22Rv1 (cell line): ENCODE measurements around the gene SAA4.
"Not testable (repeated sequence)": the region's sequence is repeated elsewhere in the genome, so short reads cannot be mapped to it uniquely, and the experiment has no call there.

Source experiments
- H3K27ac ChIP-seq: fragments of 450-650 bp; 2 replicates; pipeline ENCODE4 v1.5.1; 2017
- ZFX ChIP-seq: fragments of 450-650 bp; IDR thresholded peaks from 2 replicates; pipeline ENCODE4 v1.6.1; 2017; ENCODE audit warnings: antibody characterized with exemption, borderline replicate concordance
- TF ChIP-seq, protein P1 (sequence below): fragments of 450-650 bp; IDR thresholded peaks from 2 replicates; pipeline ENCODE4 v1.5.1; 2017; ENCODE audit warnings: mild to moderate bottlenecking

The SAA4 gene

DNA sequence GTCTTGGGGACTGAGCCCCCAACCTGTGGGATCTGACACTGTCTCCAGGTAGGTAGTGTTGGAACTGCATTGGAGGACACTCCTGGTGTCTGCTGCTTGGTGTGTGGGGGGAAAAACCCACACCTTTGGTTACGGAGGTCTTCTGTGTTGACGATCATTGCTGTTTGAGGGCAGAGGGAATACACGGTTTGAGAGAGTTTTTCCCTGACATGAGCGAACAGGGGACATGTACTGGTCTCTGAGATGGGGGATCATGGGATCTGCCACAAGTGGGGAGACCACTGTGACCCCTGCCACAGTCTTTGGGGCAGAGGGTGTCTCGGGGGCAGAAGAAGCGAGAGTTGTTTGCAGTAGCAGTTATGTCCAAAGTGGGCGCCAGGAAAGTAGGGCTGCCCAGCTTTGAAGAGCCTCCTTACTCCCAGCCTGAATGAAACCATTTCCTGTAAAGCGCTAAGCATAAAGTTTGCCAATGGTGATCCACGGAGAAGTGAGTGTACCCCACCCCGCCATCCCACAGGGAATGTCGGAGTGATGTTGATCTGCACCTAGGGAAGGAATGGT is 17.3 kb upstream of the SAA4 start:
- TF ChIP-seq ZFX: no peak
- TF ChIP-seq, protein P1, sequence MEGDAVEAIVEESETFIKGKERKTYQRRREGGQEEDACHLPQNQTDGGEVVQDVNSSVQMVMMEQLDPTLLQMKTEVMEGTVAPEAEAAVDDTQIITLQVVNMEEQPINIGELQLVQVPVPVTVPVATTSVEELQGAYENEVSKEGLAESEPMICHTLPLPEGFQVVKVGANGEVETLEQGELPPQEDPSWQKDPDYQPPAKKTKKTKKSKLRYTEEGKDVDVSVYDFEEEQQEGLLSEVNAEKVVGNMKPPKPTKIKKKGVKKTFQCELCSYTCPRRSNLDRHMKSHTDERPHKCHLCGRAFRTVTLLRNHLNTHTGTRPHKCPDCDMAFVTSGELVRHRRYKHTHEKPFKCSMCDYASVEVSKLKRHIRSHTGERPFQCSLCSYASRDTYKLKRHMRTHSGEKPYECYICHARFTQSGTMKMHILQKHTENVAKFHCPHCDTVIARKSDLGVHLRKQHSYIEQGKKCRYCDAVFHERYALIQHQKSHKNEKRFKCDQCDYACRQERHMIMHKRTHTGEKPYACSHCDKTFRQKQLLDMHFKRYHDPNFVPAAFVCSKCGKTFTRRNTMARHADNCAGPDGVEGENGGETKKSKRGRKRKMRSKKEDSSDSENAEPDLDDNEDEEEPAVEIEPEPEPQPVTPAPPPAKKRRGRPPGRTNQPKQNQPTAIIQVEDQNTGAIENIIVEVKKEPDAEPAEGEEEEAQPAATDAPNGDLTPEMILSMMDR: no peak
- H3K27ac ChIP-seq: no peak overlapping the region

DNA sequence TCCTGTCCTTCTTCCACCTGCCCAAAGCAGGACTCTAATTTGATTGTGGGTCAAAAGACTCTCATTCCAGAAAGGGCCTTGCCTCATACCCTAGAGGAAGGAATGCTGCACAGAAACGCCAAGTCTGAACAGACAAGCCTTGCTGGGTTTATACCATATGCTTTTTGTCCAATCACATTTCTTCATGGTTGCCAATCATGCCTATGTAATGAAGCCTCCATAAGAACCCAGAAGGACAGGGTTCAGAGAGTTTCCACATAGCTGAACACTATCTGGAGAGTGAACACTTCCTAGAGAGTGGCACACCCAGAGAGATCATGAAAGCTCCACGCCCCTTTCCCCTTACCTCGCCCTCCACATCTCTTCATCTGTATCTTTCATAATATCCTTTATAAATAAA is 16.6 kb upstream of the SAA4 start:
- H3K27ac ChIP-seq: no peak overlapping the region
- TF ChIP-seq, protein P1: no peak
- no peak for TF ChIP-seq ZFX

DNA sequence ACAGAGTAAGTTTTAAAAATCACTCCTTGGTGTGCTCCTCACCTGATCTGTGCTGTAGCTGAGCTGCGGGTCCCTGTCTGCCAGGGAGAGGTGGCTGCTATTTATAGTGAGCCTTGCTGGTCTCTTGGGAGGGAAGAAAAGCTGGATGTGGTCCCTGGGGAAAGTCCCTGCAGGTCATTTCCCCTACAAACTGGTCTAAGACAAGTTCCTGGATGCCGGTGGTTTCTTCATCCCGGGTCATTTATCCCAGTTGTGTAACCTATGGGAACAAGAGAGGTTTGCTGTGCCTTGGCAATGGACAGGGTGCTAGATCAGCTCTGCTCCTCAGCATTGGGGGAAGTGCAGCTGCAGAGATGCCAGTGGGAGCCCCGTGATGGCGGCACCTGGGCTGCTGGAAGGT is 12.0 kb upstream of the SAA4 start, which contains the start of gene SAA2:
SAA2 (minus strand) TSS at position 108 of the 400 bp plus-strand sequence. CDS start 657 bp downstream, outside the sequence.
- no peak for TF ChIP-seq ZFX
- TF ChIP-seq, protein P1: no peak
- no peak within 1 kb of the TSS for H3K27ac ChIP-seq

DNA sequence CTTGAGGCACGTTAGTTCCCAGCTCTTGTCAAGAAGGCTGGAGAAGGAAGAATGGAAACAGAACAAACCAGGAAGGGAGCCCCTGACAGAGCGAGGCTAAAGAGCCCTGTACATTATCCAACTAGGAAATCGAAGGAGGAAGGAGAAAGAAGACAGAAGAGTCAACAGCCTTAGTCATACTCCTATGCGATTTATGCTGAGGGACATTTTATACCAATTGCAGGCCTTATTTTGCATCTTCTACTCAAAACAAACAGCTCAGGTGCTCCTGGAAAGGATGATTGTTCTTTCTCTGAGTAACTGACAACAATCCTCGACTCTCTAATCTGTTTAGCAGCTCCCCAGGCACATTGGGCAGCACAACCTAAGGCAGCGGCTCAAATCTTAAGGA is 10.6 kb upstream of the SAA4 start:
- not testable (repeated sequence) for H3K27ac ChIP-seq

DNA sequence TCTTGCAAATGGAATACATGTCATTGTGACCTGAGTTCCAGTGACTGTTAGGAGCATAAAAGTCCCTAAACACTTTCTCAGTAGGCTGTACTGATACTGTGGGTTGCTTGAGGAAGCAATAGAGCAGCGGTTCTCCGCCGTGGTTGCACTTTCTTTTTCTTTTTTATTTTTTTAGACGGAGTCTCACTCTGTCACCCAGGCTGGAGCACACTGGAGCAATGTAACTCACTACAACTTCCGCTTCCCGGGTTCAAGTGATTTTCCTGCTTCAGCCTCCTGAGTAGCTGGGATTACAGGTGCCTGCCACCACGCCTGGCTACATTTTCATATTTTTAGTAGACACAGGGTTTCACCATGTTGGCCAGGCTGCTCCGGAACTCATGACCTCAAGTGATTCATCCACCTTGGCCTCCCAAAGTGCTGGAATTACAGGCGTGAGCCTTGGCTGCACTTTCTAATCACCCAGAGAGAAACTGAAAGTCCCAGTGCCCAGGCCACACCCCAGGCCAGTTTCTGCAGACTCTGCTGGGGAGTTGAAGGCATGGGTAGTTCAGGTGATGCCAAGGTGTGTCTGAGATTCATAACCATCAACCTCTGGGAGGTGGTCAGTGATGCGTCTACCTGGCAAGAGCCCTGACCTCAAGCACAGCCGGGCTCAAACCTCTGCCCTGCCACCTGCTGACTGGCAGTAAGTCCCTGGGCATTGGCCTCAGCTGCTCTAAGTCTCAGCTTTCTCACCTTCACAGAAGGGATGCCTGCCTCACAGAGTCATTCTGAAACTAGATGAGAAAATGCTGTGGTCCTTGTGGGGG is 10.0 kb upstream of the SAA4 start:
- not testable (repeated sequence) for H3K27ac ChIP-seq

DNA sequence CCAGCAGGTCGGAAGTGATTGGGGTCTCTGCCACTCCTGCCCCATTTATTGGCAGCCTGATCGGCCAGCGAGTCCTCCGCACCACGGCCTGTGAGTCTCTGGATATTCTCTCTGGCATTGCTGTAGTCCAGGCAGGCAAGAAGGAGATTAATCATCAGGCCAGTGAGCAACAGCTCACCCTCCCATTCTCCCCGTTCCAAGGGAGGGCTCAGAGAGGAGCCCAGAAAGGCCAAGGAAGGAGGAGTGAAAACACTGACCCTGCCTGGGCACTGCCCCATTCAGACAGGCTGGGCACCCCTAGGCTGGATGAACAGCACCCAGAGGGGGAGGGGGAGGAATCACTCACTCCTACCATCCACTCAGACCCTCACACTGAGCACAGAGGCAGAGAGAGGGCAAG is 8.8 kb upstream of the SAA4 start:
- no peak for TF ChIP-seq ZFX
- TF ChIP-seq, protein P1: no peak
- H3K27ac ChIP-seq: no peak overlapping the region

DNA sequence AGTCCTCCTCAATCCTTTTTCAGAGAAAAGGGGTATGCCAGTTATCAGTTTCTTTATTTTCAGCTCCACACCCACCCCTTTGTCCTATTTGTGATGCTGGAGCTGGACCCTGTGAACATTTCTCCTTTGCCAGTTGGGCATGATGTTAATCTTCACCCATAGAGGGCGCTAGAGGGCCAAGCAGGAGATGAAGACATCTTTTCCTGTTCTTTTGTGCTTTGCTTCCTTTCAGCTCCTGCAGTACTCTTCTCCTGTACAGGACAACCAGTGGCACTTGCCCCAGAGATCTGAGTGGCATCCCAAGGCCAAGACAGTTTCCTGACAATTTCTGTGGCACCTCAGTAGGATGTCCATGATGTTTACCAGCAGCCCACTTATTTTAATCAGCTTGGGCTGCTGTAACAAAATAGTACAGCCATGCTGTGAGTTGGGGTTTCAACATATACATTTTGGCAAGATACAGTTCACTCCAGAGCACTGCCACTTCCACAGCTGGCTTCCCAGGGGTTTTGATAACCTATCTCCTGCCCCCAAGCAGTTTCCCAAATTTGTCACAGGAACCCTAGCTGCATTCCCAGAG is 7.3 kb upstream of the SAA4 start:
- no peak overlapping the region for H3K27ac ChIP-seq
- no peak for TF ChIP-seq ZFX
- TF ChIP-seq, protein P1: peak; percentile 94

DNA sequence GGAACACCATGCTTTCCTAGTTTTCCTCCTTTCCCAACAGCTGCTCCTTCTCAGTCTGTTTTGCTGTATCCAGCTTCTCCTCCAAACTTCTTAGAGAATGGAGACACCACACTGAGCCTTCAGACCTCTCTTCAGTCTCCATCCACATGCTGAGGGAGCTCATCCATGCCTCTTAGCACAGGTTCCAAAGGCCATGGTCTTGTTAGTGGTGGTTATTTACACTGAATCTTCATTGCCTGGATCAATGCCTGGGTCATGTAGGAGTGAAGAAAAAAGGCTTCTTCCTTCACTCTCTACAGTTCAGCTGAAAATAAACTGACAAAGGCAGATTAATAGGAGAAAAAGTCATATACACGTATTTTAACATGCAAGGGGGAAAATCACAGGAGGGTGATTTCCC is 3.1 kb upstream of the SAA4 start:
- TF ChIP-seq ZFX: no peak
- TF ChIP-seq, protein P1: no peak
- H3K27ac ChIP-seq: no peak overlapping the region
